Activated CD4-positive, alpha-beta T cell treated with anti-CD3 and anti-CD28 coated beads for 4 hours (primary cell): Measurements from ENCODE around the gene ARNT2.

Experiments
- DNase-seq, 2 donors: peaks; one replicate each; pipeline ENCODE4 v3.0.0-alpha.2; 2020

ARNT2 gene

GRCh38 chr15:80414546-80415357, 10.6 kb downstream of the ARNT2 start:
- no peak for DNase-seq

- DNase-seq: no peak
These were observed 11.1 kb downstream of the ARNT2 start for GRCh38 chr15:80415358-80415670.

GRCh38 chr15:80416702-80417101, 12.5 kb downstream of the ARNT2 start:
- no peak for DNase-seq

GRCh38 chr15:80418892-80419537, 14.8 kb downstream of the ARNT2 start:
- no peak for DNase-seq

GRCh38 chr15:80419546-80419945, 15.4 kb downstream of the ARNT2 start:
- no peak for DNase-seq

- no peak for DNase-seq
These were observed 16.5 kb downstream of the ARNT2 start for GRCh38 chr15:80420658-80421057.

- DNase-seq: no peak
These were observed 19.0 kb downstream of the ARNT2 start for GRCh38 chr15:80423215-80423614.

GRCh38 chr15:80424381-80424780, 20.2 kb downstream of the ARNT2 start:
- no peak for DNase-seq

GRCh38 chr15:80426316-80426715, 22.1 kb downstream of the ARNT2 start:
- DNase-seq: no peak

- no peak for DNase-seq
These were observed 25.8 kb downstream of the ARNT2 start for GRCh38 chr15:80429964-80430363.

- DNase-seq: no peak
These were observed 27.6 kb downstream of the ARNT2 start for GRCh38 chr15:80431635-80432344.

GRCh38 chr15:80432345-80432702, 28.1 kb downstream of the ARNT2 start:
- no peak for DNase-seq

- no peak for DNase-seq
These were observed 29.7 kb downstream of the ARNT2 start for GRCh38 chr15:80433836-80434235.

GRCh38 chr15:80434926-80435720, 30.9 kb downstream of the ARNT2 start:
- DNase-seq: no peak

GRCh38 chr15:80436511-80437307, 32.5 kb downstream of the ARNT2 start:
- DNase-seq: no peak

- no peak for DNase-seq
These were observed 33.2 kb downstream of the ARNT2 start for GRCh38 chr15:80437334-80437891.

- no peak for DNase-seq
These were observed 35.0 kb downstream of the ARNT2 start for GRCh38 chr15:80439140-80439539.

- no peak for DNase-seq
These were observed 35.8 kb downstream of the ARNT2 start for GRCh38 chr15:80440024-80440423.

- no peak for DNase-seq
These were observed 36.9 kb downstream of the ARNT2 start for GRCh38 chr15:80441041-80441440.

GRCh38 chr15:80441714-80442113, 37.5 kb downstream of the ARNT2 start:
- DNase-seq: no peak

- DNase-seq: no peak
These were observed 38.7 kb downstream of the ARNT2 start for GRCh38 chr15:80442728-80443403.
